A549 (cell line): Measurements from ENCODE around the gene USP11. TPM values are rescaled to one million over a fixed set of nuclear protein-coding genes. Genes with fewer than 3 reads are reported as not detected.

Source experiments
- ATAC-seq, 2 experiments: fragments of 200-7000 bp in 1 of 2; fragments of >200 bp in 1 of 2; cut with Nextera tagmentation in 1 of 2; cut with Tn5 transposase in 1 of 2; 3 replicates each; pipeline versions ENCODE4 v1.8.0 to v1.9.1; 2018 to 2020; ENCODE audit warnings: mild to moderate bottlenecking in 1 of 2, moderate library complexity in 1 of 2
- CTCF ChIA-PET: fragments of 300-600 bp; sonication (Branson Sonifier 250); formaldehyde crosslinking; extraction: SDS; loops from one replicate; lab custom pipeline; 2021; ENCODE audit warnings: antibody characterized with exemption, inconsistent platforms; lab: Yijun Ruan, JAX
- POLR2A ChIA-PET: fragments of 350-600 bp; formaldehyde crosslinking; extraction: SDS; loops from one replicate; lab custom pipeline; 2021; ENCODE audit warnings: antibody characterized with exemption, inconsistent platforms; lab: Yijun Ruan, JAX
- DNase-seq, 2 experiments: peaks; one replicate each; pipeline versions ENCODE4 v3.0.0 to v3.0.0-alpha.2; 2011 to 2016; ENCODE audit warnings: low read depth in 1 of 2, low spot score in 1 of 2
- FAIRE-seq: peaks from 2 replicates; lab custom pipeline; 2011; peaks lifted over from hg19 to GRCh38; lab: Jason Lieb, UNC
- H3K27ac ChIP-seq, 2 experiments: fragments of >200 bp; sonication (Bioruptor Twin); formaldehyde crosslinking; 3 replicates each; pipeline ENCODE4 v1.5.1; 2016 to 2017
- H3K4me1 ChIP-seq: fragments of >200 bp; sonication (Bioruptor Twin); formaldehyde crosslinking; 3 replicates; pipeline ENCODE4 v1.6.1; 2016
- H3K4me2 ChIP-seq: fragments of >200 bp; sonication (Bioruptor Twin); formaldehyde crosslinking; 3 replicates; pipeline ENCODE4 v1.6.1; 2016
- H3K4me3 ChIP-seq: fragments of >200 bp; sonication (Bioruptor Twin); formaldehyde crosslinking; 3 replicates; pipeline ENCODE4 v1.5.1; 2016
- H3K9me3 ChIP-seq: fragments of >200 bp; sonication (Bioruptor Twin); formaldehyde crosslinking; 3 replicates; pipeline ENCODE4 v1.6.1; 2016
- CHD2 ChIP-seq: fragments of 150-350 bp; IDR thresholded peaks from 2 replicates; pipeline ENCODE4 v1.6.1; 2014; ENCODE audit warnings: low read length; ENCODE audit not compliant: partially characterized antibody
- CHD4 ChIP-seq: fragments of 200-600 bp; sonication (generic); IDR thresholded peaks from 2 replicates; pipeline ENCODE4 v1.6.1; 2016; ENCODE audit warnings: antibody characterized with exemption, mild to moderate bottlenecking, borderline replicate concordance
- CTCF ChIP-seq: fragments of >200 bp; sonication (Bioruptor Twin); formaldehyde crosslinking; IDR thresholded peaks from 3 replicates; pipeline ENCODE4 v1.5.1; 2016
- EP300 ChIP-seq, 2 experiments: fragments of >200 bp; sonication (Bioruptor Twin); formaldehyde crosslinking; IDR thresholded peaks; 2 replicates in 1 of 2; 3 replicates in 1 of 2; pipeline ENCODE4 v1.6.1; 2016 to 2017
- FOSB ChIP-seq: fragments of 250-450 bp; sonication (Bioruptor Pico); IDR thresholded peaks from 2 replicates; pipeline ENCODE4 v1.5.0; 2020; ENCODE audit warnings: mild to moderate bottlenecking, moderate library complexity
- FOSL2 ChIP-seq, 2 experiments: fragments of 450-650 bp in 1 of 2; fragments of >200 bp in 1 of 2; sonication (Bioruptor Twin) in 1 of 2; formaldehyde crosslinking; IDR thresholded peaks; 2 replicates each; pipeline versions ENCODE4 v1.5.0 to v1.6.1; 2016 to 2020; ENCODE audit warnings: mild to moderate bottlenecking in 1 of 2, moderate library complexity in 1 of 2
- HOXB5 ChIP-seq: fragments of 250-450 bp; sonication (Bioruptor Pico); IDR thresholded peaks from 2 replicates; pipeline ENCODE4 v1.5.0; 2020; ENCODE audit warnings: mild to moderate bottlenecking, moderate library complexity
- MAFK ChIP-seq: fragments of 450-650 bp; IDR thresholded peaks from 2 replicates; pipeline ENCODE4 v1.6.1; 2014; ENCODE audit not compliant: partially characterized antibody
- MYC ChIP-seq: IDR thresholded peaks from 2 replicates; pipeline ENCODE4 v1.6.1; 2012; ENCODE audit warnings: mild to moderate bottlenecking, inconsistent platforms, low read length, improper control_type of control experiment, borderline replicate concordance
- RAD21 ChIP-seq, 2 experiments: fragments of >200 bp in 1 of 2; sonication (Bioruptor Twin) in 1 of 2; formaldehyde crosslinking in 1 of 2; IDR thresholded peaks in 1 of 2; conservative IDR thresholded peaks in 1 of 2; 2 replicates in 1 of 2; 3 replicates in 1 of 2; pipeline ENCODE4 v1.6.1; 2012 to 2018; ENCODE audit warnings: inconsistent platforms in 1 of 2
- RCOR1 ChIP-seq: fragments of 150-350 bp; IDR thresholded peaks from 2 replicates; pipeline ENCODE4 v1.6.1; 2014; ENCODE audit warnings: antibody characterized with exemption, low read length, low read depth
- RFX5 ChIP-seq: fragments of 450-650 bp; IDR thresholded peaks from 2 replicates; pipeline ENCODE4 v1.7.1; 2014; ENCODE audit warnings: antibody characterized with exemption, mild to moderate bottlenecking, moderate library complexity
- RNF2 ChIP-seq: fragments of 200-600 bp; sonication (generic); IDR thresholded peaks from 2 replicates; pipeline ENCODE4 v1.6.1; 2016; ENCODE audit warnings: low read depth, mild to moderate bottlenecking, antibody characterized with exemption, moderate library complexity, borderline replicate concordance
- TP53 ChIP-seq: fragments of 250-450 bp; sonication (Bioruptor Pico); IDR thresholded peaks from 2 replicates; pipeline ENCODE4 v1.5.0; 2021; ENCODE audit warnings: mild to moderate bottlenecking, moderate library complexity
- WGBS: methylation state at CpG from one replicate; pipeline ENCODE4 v1.1.6; 2017; ENCODE audit errors: missing lambda C conversion rate; 5-methylcytosine and 5-hydroxymethylcytosine counted together
- polyA plus RNA-seq, 4 experiments: library from polyadenylated mRNA; depleted of rRNA in 3 of 4; stranded (reverse); fragments of >200 nt; fragmentation: RNase III in 1 of 4; extraction: RNeasy Plus Mini Kit Qiagen cat#74134 plus additional on column Dnase treatment in 1 of 4; gene quantifications; 2 replicates in 3 of 4; 3 replicates in 1 of 4; pipeline ENCODE4 v1.2.3, GENCODE V29; 2011 to 2017
- TF ChIP-seq, protein P1 (sequence below): IDR thresholded peaks from 2 replicates; pipeline ENCODE4 v1.6.1; 2012
- TF ChIP-seq, protein P2 (sequence below): fragments of 150-350 bp; IDR thresholded peaks from 2 replicates; pipeline ENCODE4 v1.6.1; 2014; ENCODE audit warnings: low read depth, mild to moderate bottlenecking, low read length
- TF ChIP-seq, protein P3 (sequence below): fragments of 250-450 bp; sonication (Bioruptor Pico); IDR thresholded peaks from 2 replicates; pipeline ENCODE4 v1.5.0; 2021; ENCODE audit warnings: mild to moderate bottlenecking, moderate library complexity, borderline replicate concordance

USP11 gene
- polyA plus RNA-seq, 2 of the 4 experiments (the other 2 are of a cell fraction), result 35.6 to 50.0 TPM

DNA sequence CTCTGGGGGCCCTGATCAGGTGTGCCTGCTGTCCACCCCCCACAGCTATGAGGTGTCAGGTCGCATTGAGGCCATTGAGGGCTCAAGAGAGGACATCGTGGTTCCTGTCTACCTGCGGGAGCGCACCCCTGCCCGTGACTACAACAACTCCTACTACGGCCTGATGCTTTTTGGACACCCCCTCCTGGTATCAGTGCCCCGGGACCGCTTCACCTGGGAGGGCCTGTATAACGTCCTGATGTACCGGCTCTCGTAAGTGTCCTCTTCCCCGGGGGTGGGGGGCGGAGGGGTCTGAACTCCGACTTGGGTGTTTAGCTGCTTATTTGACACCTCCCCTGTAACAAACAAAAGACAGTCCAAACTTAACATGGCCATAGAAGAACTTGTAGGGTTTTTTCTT lies 10.5 kb downstream of the USP11 start:
- Histone ChIP-seq H3K4me1 (no peaks in the 10 kb centered on the region), H3K27ac (no peak overlapping the region), H3K4me2 (no peak overlapping the region), H3K9me3 (no peaks in the 10 kb centered on the region), H3K4me3 (no peak overlapping the region)
- FAIRE-seq, result no peak
- 91% methylated on average over 14 of the region's 14 CpGs for WGBS
- POLR2A ChIA-PET, result no interaction called here
- no peak for ATAC-seq
- CTCF ChIA-PET, result no interaction called here
- DNase-seq, result no peak
- no peak for TF ChIP-seq HOXB5 (CRISPR knock-in tag)
- no peak for TF ChIP-seq RFX5
- TF ChIP-seq RAD21 (conservative IDR thresholded peaks at IDR 0.05 in 1 of 2, IDR thresholded peaks at IDR 0.05 in 1 of 2), result no peak
- TF ChIP-seq FOSB (CRISPR knock-in tag), result no peak
- TF ChIP-seq FOSL2 (IDR thresholded peaks at IDR 0.05), result no peak
- TF ChIP-seq FOSL2 (CRISPR knock-in tag; IDR thresholded peaks at IDR 0.05), result no peak
- TF ChIP-seq, protein P1, sequence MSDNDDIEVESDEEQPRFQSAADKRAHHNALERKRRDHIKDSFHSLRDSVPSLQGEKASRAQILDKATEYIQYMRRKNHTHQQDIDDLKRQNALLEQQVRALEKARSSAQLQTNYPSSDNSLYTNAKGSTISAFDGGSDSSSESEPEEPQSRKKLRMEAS, result no peak

GRCh38 chrX:47244676-47245075 lies 11.9 kb downstream of the USP11 start:
- no peaks in the 10 kb centered on the region for H3K9me3 ChIP-seq
- H3K4me1 ChIP-seq, result no peaks in the 10 kb centered on the region
- CTCF ChIA-PET, result interaction anchor here (0.9 to 2.3 kb wide), 3 partner anchors 20 to 278 kb away, joined by 3 to 7 read pairs (median 6); no protein-coding TSS in a partner anchor
- TF ChIP-seq RNF2 (no peak), RCOR1 (no peak), CTCF (no peak), TP53 (CRISPR knock-in tag) (no peak), CHD4 (no peak), EP300 (IDR thresholded peaks at IDR 0.05) (no peak)
- TF ChIP-seq, protein P2, sequence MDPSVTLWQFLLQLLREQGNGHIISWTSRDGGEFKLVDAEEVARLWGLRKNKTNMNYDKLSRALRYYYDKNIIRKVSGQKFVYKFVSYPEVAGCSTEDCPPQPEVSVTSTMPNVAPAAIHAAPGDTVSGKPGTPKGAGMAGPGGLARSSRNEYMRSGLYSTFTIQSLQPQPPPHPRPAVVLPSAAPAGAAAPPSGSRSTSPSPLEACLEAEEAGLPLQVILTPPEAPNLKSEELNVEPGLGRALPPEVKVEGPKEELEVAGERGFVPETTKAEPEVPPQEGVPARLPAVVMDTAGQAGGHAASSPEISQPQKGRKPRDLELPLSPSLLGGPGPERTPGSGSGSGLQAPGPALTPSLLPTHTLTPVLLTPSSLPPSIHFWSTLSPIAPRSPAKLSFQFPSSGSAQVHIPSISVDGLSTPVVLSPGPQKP, result no peak
- TF ChIP-seq, protein P3, sequence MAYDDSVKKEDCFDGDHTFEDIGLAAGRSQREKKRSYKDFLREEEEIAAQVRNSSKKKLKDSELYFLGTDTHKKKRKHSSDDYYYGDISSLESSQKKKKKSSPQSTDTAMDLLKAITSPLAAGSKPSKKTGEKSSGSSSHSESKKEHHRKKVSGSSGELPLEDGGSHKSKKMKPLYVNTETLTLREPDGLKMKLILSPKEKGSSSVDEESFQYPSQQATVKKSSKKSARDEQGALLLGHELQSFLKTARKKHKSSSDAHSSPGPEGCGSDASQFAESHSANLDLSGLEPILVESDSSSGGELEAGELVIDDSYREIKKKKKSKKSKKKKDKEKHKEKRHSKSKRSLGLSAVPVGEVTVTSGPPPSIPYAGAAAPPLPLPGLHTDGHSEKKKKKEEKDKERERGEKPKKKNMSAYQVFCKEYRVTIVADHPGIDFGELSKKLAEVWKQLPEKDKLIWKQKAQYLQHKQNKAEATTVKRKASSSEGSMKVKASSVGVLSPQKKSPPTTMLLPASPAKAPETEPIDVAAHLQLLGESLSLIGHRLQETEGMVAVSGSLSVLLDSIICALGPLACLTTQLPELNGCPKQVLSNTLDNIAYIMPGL (CRISPR knock-in tag), result no peak
- POLR2A ChIA-PET, result interaction anchor here (1.4 kb wide), 1 partner anchor 11 kb away, joined by 3 read pairs; no protein-coding TSS in a partner anchor
- no peak overlapping the region for H3K4me3 ChIP-seq
- 93% methylated on average over 15 of the region's 16 CpGs for WGBS
- no peak overlapping the region for H3K4me2 ChIP-seq
- H3K27ac ChIP-seq, result no peak overlapping the region
- ATAC-seq, result no peak
- DNase-seq, result no peak
- no peak for FAIRE-seq

DNA sequence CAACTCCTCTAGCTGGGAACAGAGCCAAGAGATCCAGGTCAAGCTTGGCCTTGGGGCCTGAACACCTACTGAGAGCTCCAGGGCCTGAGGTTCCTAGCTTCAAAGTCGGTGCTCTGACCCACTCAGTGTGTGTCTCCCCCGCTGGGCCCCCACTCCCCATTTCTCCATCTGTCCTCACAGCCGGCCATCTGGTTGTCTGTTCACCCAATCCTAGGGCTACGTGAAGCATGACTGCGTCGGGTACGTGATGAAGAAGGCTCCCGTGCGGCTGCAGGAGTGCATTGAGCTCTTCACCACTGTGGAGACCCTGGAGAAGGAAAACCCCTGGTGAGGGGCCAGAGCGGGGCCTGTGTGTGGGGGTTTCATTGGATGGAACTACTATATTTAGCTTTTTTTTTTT lies 12.3 kb downstream of the USP11 start:
- CTCF ChIA-PET, result interaction anchor here (0.9 to 2.3 kb wide), 3 partner anchors 20 to 278 kb away, joined by 3 to 7 read pairs (median 6); no protein-coding TSS in a partner anchor
- WGBS, result 91% methylated on average over 10 of the region's 10 CpGs
- ATAC-seq, result no peak
- no peak for DNase-seq
- TF ChIP-seq MYC (no peak), CHD2 (no peak), MAFK (no peak)
- Histone ChIP-seq H3K27ac (no peak overlapping the region), H3K4me2 (no peak overlapping the region), H3K9me3 (no peaks in the 10 kb centered on the region), H3K4me1 (no peaks in the 10 kb centered on the region), H3K4me3 (no peak overlapping the region)
- no peak for FAIRE-seq
- POLR2A ChIA-PET, result interaction anchor here (1.4 kb wide), 1 partner anchor 12 kb away, joined by 3 read pairs; no protein-coding TSS in a partner anchor
